ENCODE data around the gene SF3A2. TPM values are rescaled to one million over a fixed set of nuclear protein-coding genes. Genes with fewer than 3 reads are reported as not detected.

Gene SF3A2
- polyA plus RNA-seq (2013, experiment 1 of 2), result 108 TPM
- 122 TPM for polyA plus RNA-seq (2013, experiment 2 of 2)

GRCh38 chr19:2236314-2237050, at the start of gene SF3A2, which contains the start of gene PLEKHJ1:
SF3A2 (plus strand) TSS chr19:2236824; CDS start chr19:2243419, 6,595 bp downstream.
PLEKHJ1 (minus strand) TSS chr19:2236329; CDS start chr19:2236248, 81 bp downstream.
- Histone ChIP-seq H3K27ac (ENCODE audit: low read depth, low read length) (peak within 1 kb of the TSS; percentile 95), H3K36me3 (ENCODE audit: insufficient read depth, low read length) (peaks cover 35% of the 10 kb centered on the region), H3K27me3 (ENCODE audit: insufficient read depth, low read length) (no peaks in the 10 kb centered on the region), H3K9me3 (ENCODE audit: insufficient read depth, low read depth, low read length) (no peaks in the 10 kb centered on the region), H3K4me3 (ENCODE audit: low read length) (peak within 1 kb of the TSS; percentile 77), H3K4me1 (ENCODE audit: insufficient read depth, low read length) (peaks cover 33% of the 10 kb centered on the region), H3K9ac (ENCODE audit: low read depth, low read length) (peak within 1 kb of the TSS; percentile 93)
- under 1% methylated on average over 80 of the region's 80 CpGs for WGBS

- Histone ChIP-seq H3K9me3 (ENCODE audit: insufficient read depth, low read depth, low read length) (no peaks in the 10 kb centered on the region), H3K27me3 (ENCODE audit: insufficient read depth, low read length) (no peaks in the 10 kb centered on the region), H3K4me3 (ENCODE audit: low read length) (no peak overlapping the region), H3K36me3 (ENCODE audit: insufficient read depth, low read length) (peaks cover 41% of the 10 kb centered on the region), H3K27ac (ENCODE audit: low read depth, low read length) (no peak overlapping the region), H3K4me1 (ENCODE audit: insufficient read depth, low read length) (no peaks in the 10 kb centered on the region), H3K9ac (ENCODE audit: low read depth, low read length) (no peak overlapping the region)
- 96% methylated on average over 13 of the region's 13 CpGs for WGBS
Observed at GRCh38 chr19:2187159-2187558, 49.5 kb upstream of the SF3A2 start.

- H3K27ac ChIP-seq (ENCODE audit: low read depth, low read length), result no peak overlapping the region
- no peaks in the 10 kb centered on the region for H3K4me1 ChIP-seq (ENCODE audit: insufficient read depth, low read length)
- H3K4me3 ChIP-seq (ENCODE audit: low read length), result no peak overlapping the region
- H3K27me3 ChIP-seq (ENCODE audit: insufficient read depth, low read length), result no peaks in the 10 kb centered on the region
- no peak overlapping the region for H3K9ac ChIP-seq (ENCODE audit: low read depth, low read length)
- WGBS, result 95% methylated on average over 19 of the region's 19 CpGs
- H3K9me3 ChIP-seq (ENCODE audit: insufficient read depth, low read depth, low read length), result no peaks in the 10 kb centered on the region
- H3K36me3 ChIP-seq (ENCODE audit: insufficient read depth, low read length), result peaks cover 54% of the 10 kb centered on the region
Observed at GRCh38 chr19:2188708-2189385, 47.8 kb upstream of the SF3A2 start.

GRCh38 chr19:2189880-2190279, 46.7 kb upstream of the SF3A2 start:
- Histone ChIP-seq H3K9ac (ENCODE audit: low read depth, low read length) (no peak overlapping the region), H3K4me3 (ENCODE audit: low read length) (no peak overlapping the region), H3K4me1 (ENCODE audit: insufficient read depth, low read length) (no peaks in the 10 kb centered on the region), H3K9me3 (ENCODE audit: insufficient read depth, low read depth, low read length) (no peaks in the 10 kb centered on the region), H3K27me3 (ENCODE audit: insufficient read depth, low read length) (no peaks in the 10 kb centered on the region), H3K36me3 (ENCODE audit: insufficient read depth, low read length) (peaks cover 59% of the 10 kb centered on the region), H3K27ac (ENCODE audit: low read depth, low read length) (no peak overlapping the region)
- 97% methylated on average over 16 of the region's 16 CpGs for WGBS

GRCh38 chr19:2190848-2191455, 45.7 kb upstream of the SF3A2 start:
- WGBS, result 96% methylated on average over 37 of the region's 37 CpGs
- peaks cover 66% of the 10 kb centered on the region for H3K36me3 ChIP-seq (ENCODE audit: insufficient read depth, low read length)
- H3K9ac ChIP-seq (ENCODE audit: low read depth, low read length), result no peak overlapping the region
- H3K27me3 ChIP-seq (ENCODE audit: insufficient read depth, low read length), result no peaks in the 10 kb centered on the region
- H3K4me1 ChIP-seq (ENCODE audit: insufficient read depth, low read length), result no peaks in the 10 kb centered on the region
- no peak overlapping the region for H3K27ac ChIP-seq (ENCODE audit: low read depth, low read length)
- no peaks in the 10 kb centered on the region for H3K9me3 ChIP-seq (ENCODE audit: insufficient read depth, low read depth, low read length)
- no peak overlapping the region for H3K4me3 ChIP-seq (ENCODE audit: low read length)

GRCh38 chr19:2191456-2192310, 44.9 kb upstream of the SF3A2 start:
- H3K27me3 ChIP-seq (ENCODE audit: insufficient read depth, low read length), result no peaks in the 10 kb centered on the region
- no peak overlapping the region for H3K27ac ChIP-seq (ENCODE audit: low read depth, low read length)
- H3K9me3 ChIP-seq (ENCODE audit: insufficient read depth, low read depth, low read length), result no peaks in the 10 kb centered on the region
- H3K9ac ChIP-seq (ENCODE audit: low read depth, low read length), result no peak overlapping the region
- no peak overlapping the region for H3K4me3 ChIP-seq (ENCODE audit: low read length)
- peaks cover 60% of the 10 kb centered on the region for H3K36me3 ChIP-seq (ENCODE audit: insufficient read depth, low read length)
- no peaks in the 10 kb centered on the region for H3K4me1 ChIP-seq (ENCODE audit: insufficient read depth, low read length)
- 94% methylated on average over 32 of the region's 32 CpGs for WGBS

- peaks cover 52% of the 10 kb centered on the region for H3K36me3 ChIP-seq (ENCODE audit: insufficient read depth, low read length)
- H3K9me3 ChIP-seq (ENCODE audit: insufficient read depth, low read depth, low read length), result no peaks in the 10 kb centered on the region
- no peaks in the 10 kb centered on the region for H3K27me3 ChIP-seq (ENCODE audit: insufficient read depth, low read length)
- no peak overlapping the region for H3K9ac ChIP-seq (ENCODE audit: low read depth, low read length)
- no peaks in the 10 kb centered on the region for H3K4me1 ChIP-seq (ENCODE audit: insufficient read depth, low read length)
- 97% methylated on average over 17 of the region's 17 CpGs for WGBS
- H3K4me3 ChIP-seq (ENCODE audit: low read length), result no peak overlapping the region
- no peak overlapping the region for H3K27ac ChIP-seq (ENCODE audit: low read depth, low read length)
Observed at GRCh38 chr19:2192862-2193261, 43.8 kb upstream of the SF3A2 start.

- Histone ChIP-seq H3K27me3 (ENCODE audit: insufficient read depth, low read length) (no peaks in the 10 kb centered on the region), H3K9me3 (ENCODE audit: insufficient read depth, low read depth, low read length) (no peaks in the 10 kb centered on the region), H3K4me1 (ENCODE audit: insufficient read depth, low read length) (no peaks in the 10 kb centered on the region), H3K4me3 (ENCODE audit: low read length) (no peak overlapping the region), H3K36me3 (ENCODE audit: insufficient read depth, low read length) (peaks cover 46% of the 10 kb centered on the region), H3K27ac (ENCODE audit: low read depth, low read length) (no peak overlapping the region), H3K9ac (ENCODE audit: low read depth, low read length) (no peak overlapping the region)
- 97% methylated on average over 18 of the region's 18 CpGs for WGBS
Observed at GRCh38 chr19:2193807-2194206, 42.8 kb upstream of the SF3A2 start.

GRCh38 chr19:2194513-2195078, 42.0 kb upstream of the SF3A2 start:
- Histone ChIP-seq H3K27ac (ENCODE audit: low read depth, low read length) (no peak overlapping the region), H3K4me1 (ENCODE audit: insufficient read depth, low read length) (no peaks in the 10 kb centered on the region), H3K27me3 (ENCODE audit: insufficient read depth, low read length) (no peaks in the 10 kb centered on the region), H3K4me3 (ENCODE audit: low read length) (no peak overlapping the region), H3K36me3 (ENCODE audit: insufficient read depth, low read length) (peaks cover 43% of the 10 kb centered on the region), H3K9ac (ENCODE audit: low read depth, low read length) (no peak overlapping the region), H3K9me3 (ENCODE audit: insufficient read depth, low read depth, low read length) (no peaks in the 10 kb centered on the region)
- 97% methylated on average over 25 of the region's 25 CpGs for WGBS

- no peaks in the 10 kb centered on the region for H3K27me3 ChIP-seq (ENCODE audit: insufficient read depth, low read length)
- no peak overlapping the region for H3K9ac ChIP-seq (ENCODE audit: low read depth, low read length)
- H3K27ac ChIP-seq (ENCODE audit: low read depth, low read length), result no peak overlapping the region
- 93% methylated on average over 13 of the region's 13 CpGs for WGBS
- no peaks in the 10 kb centered on the region for H3K4me1 ChIP-seq (ENCODE audit: insufficient read depth, low read length)
- H3K9me3 ChIP-seq (ENCODE audit: insufficient read depth, low read depth, low read length), result no peaks in the 10 kb centered on the region
- H3K36me3 ChIP-seq (ENCODE audit: insufficient read depth, low read length), result peaks cover 48% of the 10 kb centered on the region
- no peak overlapping the region for H3K4me3 ChIP-seq (ENCODE audit: low read length)
Observed at GRCh38 chr19:2195361-2195760, 41.3 kb upstream of the SF3A2 start.
